Esophagus squamous epithelium (tissue), 4 donors: ENCODE measurements around the gene CRACDL.

Experiments used
- POLR2A ChIP-seq, 4 donors: fragments of 450-650 bp; IDR thresholded peaks; one replicate each; pipeline ENCODE4 v1.6.1; 2017; ENCODE audit warnings: antibody characterized with exemption in 4 of 4, mild to moderate bottlenecking in 4 of 4, moderate library complexity in 3 of 4
- TF ChIP-seq, protein P1 (sequence below), 6 experiments: fragments of 450-650 bp in 4 of 6; fragments of 200-600 bp in 2 of 6; sonication (generic) in 2 of 6; IDR thresholded peaks; one replicate each; pipeline ENCODE4 v1.5.1; 2016 to 2019; ENCODE audit warnings: antibody characterized with exemption in 6 of 6, mild to moderate bottlenecking in 4 of 6, moderate library complexity in 4 of 6

DNA sequence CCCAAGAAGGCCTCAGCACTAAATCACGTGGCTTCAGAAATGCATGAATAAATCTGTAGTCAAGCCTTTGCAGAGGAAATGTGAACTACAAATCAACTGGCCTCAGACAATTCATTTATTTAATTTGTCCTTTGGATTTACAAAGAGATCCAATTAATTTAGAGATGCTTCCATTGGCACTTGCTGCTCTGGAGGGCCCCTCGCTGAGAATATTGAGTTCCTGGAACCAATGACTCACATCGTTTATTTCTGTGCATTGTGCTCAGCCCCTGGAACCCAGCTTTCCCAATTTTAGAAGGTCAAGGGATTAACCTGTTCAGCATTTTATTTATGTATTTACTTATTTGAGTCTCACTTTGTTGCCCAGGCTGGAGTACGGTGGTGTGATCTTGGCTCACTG lies 157.9 kb downstream of the CRACDL start:
- no peak for TF ChIP-seq POLR2A (IDR thresholded peaks at IDR 0.05)
- TF ChIP-seq, protein P1, sequence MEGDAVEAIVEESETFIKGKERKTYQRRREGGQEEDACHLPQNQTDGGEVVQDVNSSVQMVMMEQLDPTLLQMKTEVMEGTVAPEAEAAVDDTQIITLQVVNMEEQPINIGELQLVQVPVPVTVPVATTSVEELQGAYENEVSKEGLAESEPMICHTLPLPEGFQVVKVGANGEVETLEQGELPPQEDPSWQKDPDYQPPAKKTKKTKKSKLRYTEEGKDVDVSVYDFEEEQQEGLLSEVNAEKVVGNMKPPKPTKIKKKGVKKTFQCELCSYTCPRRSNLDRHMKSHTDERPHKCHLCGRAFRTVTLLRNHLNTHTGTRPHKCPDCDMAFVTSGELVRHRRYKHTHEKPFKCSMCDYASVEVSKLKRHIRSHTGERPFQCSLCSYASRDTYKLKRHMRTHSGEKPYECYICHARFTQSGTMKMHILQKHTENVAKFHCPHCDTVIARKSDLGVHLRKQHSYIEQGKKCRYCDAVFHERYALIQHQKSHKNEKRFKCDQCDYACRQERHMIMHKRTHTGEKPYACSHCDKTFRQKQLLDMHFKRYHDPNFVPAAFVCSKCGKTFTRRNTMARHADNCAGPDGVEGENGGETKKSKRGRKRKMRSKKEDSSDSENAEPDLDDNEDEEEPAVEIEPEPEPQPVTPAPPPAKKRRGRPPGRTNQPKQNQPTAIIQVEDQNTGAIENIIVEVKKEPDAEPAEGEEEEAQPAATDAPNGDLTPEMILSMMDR (IDR thresholded peaks at IDR 0.05), result no peak
